HG03521 (cell line): ENCODE measurements around the gene MRPS24.

Source experiments
- ATAC-seq: cut with Tn5 transposase; IDR thresholded peaks from one replicate; pipeline ENCODE4 v1.9.1; 2021; ENCODE audit warnings: mild to moderate bottlenecking, moderate library complexity; ENCODE audit not compliant: unreplicated experiment

The MRPS24 gene

GRCh38 chr7:43877968-43878864 is 8.9 kb upstream of the MRPS24 start:
- ATAC-seq: no peak

GRCh38 chr7:43876976-43877745 is 7.8 kb upstream of the MRPS24 start:
- ATAC-seq: no peak

GRCh38 chr7:43876241-43876640 is 6.9 kb upstream of the MRPS24 start:
- ATAC-seq: no peak

- no peak for ATAC-seq
Measured at GRCh38 chr7:43873300-43873699, 4.0 kb upstream of the MRPS24 start.

- ATAC-seq: no peak
Measured at GRCh38 chr7:43872406-43873110, 3.2 kb upstream of the MRPS24 start.

GRCh38 chr7:43871064-43871463 is 1.7 kb upstream of the MRPS24 start:
- no peak for ATAC-seq

- ATAC-seq: no peak
Measured at GRCh38 chr7:43870316-43870715, 999 bp upstream of the MRPS24 start.

GRCh38 chr7:43869867-43870240 is 537 bp upstream of the MRPS24 start:
- ATAC-seq: no peak

GRCh38 chr7:43868681-43869005 is 674 bp downstream of the MRPS24 start:
- no peak for ATAC-seq

- ATAC-seq: no peak
Measured at GRCh38 chr7:43868181-43868580, 1.1 kb downstream of the MRPS24 start.

- ATAC-seq: no peak
Measured at GRCh38 chr7:43865277-43865676, 4.0 kb downstream of the MRPS24 start.

- no peak for ATAC-seq
Measured at GRCh38 chr7:43864126-43864525, 5.2 kb downstream of the MRPS24 start.

GRCh38 chr7:43856996-43857395 is 12.3 kb downstream of the MRPS24 start:
- ATAC-seq: no peak

GRCh38 chr7:43856316-43856715 is 13.0 kb downstream of the MRPS24 start:
- ATAC-seq: no peak

- ATAC-seq: no peak
Measured at GRCh38 chr7:43855176-43855575, 14.1 kb downstream of the MRPS24 start.

GRCh38 chr7:43851805-43852204 is 17.5 kb downstream of the MRPS24 start:
- ATAC-seq: no peak

GRCh38 chr7:43850348-43851116 is 18.8 kb downstream of the MRPS24 start:
- ATAC-seq: no peak

- ATAC-seq: no peak
Measured at GRCh38 chr7:43849047-43849446, 20.3 kb downstream of the MRPS24 start.

GRCh38 chr7:43847496-43847895 is 21.8 kb downstream of the MRPS24 start:
- ATAC-seq: no peak

GRCh38 chr7:43844662-43845061 is 24.7 kb downstream of the MRPS24 start:
- no peak for ATAC-seq

- no peak for ATAC-seq
Measured at GRCh38 chr7:43844257-43844656, 25.1 kb downstream of the MRPS24 start.
